Fibroblast of lung (primary cell): Measurements from ENCODE around the gene PFDN2.

Source experiments
- EZH2 ChIP-seq: IDR thresholded peaks from 2 replicates; pipeline ENCODE4 v1.5.1; 2012; ENCODE audit warnings: low read length, control low read depth, mild to moderate bottlenecking; ENCODE audit errors: missing control alignments
- TF ChIP-seq, protein P1 (sequence below), 2 donors: IDR thresholded peaks in 1 of 2; conservative IDR thresholded peaks in 1 of 2; 1 replicate in 1 of 2; 2 replicates in 1 of 2; pipeline ENCODE4 v1.5.1; 2011 to 2012; ENCODE audit warnings: low read length in 2 of 2, control low read depth in 1 of 2, inconsistent platforms in 1 of 2, low read depth in 1 of 2, mild to moderate bottlenecking in 1 of 2

DNA sequence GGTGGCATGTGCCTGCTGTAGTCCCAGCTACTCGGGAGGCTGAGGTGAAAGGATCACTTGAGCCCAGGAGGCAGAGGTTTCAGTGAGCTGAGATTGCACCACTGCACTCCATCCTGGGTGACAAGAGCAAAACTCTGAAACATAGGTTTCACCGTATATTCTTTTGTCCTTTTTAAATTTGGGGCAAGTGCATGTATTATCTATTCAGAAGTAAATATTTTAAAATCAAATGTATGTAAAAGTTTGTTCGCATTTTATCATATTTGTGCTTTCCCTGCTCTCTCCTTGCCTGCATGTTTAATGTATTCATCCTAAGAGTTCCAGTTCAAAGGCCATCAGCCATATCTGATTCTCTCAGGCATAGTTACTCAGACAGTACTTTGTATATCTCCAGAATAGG, 28.0 kb upstream of the PFDN2 start:
- no peak for TF ChIP-seq EZH2
- TF ChIP-seq, protein P1, sequence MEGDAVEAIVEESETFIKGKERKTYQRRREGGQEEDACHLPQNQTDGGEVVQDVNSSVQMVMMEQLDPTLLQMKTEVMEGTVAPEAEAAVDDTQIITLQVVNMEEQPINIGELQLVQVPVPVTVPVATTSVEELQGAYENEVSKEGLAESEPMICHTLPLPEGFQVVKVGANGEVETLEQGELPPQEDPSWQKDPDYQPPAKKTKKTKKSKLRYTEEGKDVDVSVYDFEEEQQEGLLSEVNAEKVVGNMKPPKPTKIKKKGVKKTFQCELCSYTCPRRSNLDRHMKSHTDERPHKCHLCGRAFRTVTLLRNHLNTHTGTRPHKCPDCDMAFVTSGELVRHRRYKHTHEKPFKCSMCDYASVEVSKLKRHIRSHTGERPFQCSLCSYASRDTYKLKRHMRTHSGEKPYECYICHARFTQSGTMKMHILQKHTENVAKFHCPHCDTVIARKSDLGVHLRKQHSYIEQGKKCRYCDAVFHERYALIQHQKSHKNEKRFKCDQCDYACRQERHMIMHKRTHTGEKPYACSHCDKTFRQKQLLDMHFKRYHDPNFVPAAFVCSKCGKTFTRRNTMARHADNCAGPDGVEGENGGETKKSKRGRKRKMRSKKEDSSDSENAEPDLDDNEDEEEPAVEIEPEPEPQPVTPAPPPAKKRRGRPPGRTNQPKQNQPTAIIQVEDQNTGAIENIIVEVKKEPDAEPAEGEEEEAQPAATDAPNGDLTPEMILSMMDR (conservative IDR thresholded peaks at IDR 0.05 in 1 of 2, IDR thresholded peaks at IDR 0.05 in 1 of 2; ENCODE audit: low read depth in 1 of 2, low read length in 2 of 2), result no peak
